Upper lobe of left lung (tissue), 6 donors: ENCODE measurements around the gene EPHB2. TPM values are rescaled to one million over a fixed set of nuclear protein-coding genes. Genes with fewer than 3 reads are reported as not detected.
A peak's percentile ranks its signal among the peaks of the same experiment; 100 is the strongest.

Experiments
- ATAC-seq, 2 donors: fragments of 200-7000 bp; cut with Tn5 transposase; one replicate each; pipeline ENCODE4 v1.9.1; 2022; ENCODE audit warnings: mild to moderate bottlenecking in 2 of 2, moderate library complexity in 2 of 2; ENCODE audit not compliant: low FRiP score in 2 of 2
- DNase-seq, 2 donors: peaks; one replicate each; pipeline ENCODE4 v3.0.0-alpha.2; 2019 to 2020
- H3K27ac ChIP-seq, 4 donors: fragments of 200-600 bp; sonication (generic); one replicate each; pipeline ENCODE4 v1.5.1; 2016 to 2019
- H3K27me3 ChIP-seq, 4 donors: fragments of 200-600 bp; sonication (generic); one replicate each; pipeline ENCODE4 v1.5.1; 2017 to 2019
- H3K36me3 ChIP-seq, 4 donors: fragments of 200-600 bp; sonication (generic); one replicate each; pipeline ENCODE4 v1.5.1; 2016 to 2019
- H3K4me1 ChIP-seq, 4 donors: fragments of 200-600 bp; sonication (generic); one replicate each; pipeline ENCODE4 v1.5.1; 2018 to 2019
- H3K4me3 ChIP-seq, 4 donors: fragments of 200-600 bp; sonication (generic); one replicate each; pipeline ENCODE4 v1.5.1; 2017 to 2019; ENCODE audit warnings: mild to moderate bottlenecking in 2 of 4, moderate library complexity in 1 of 4
- H3K9me3 ChIP-seq, 4 donors: fragments of 200-600 bp; sonication (generic); one replicate each; pipeline ENCODE4 v1.5.1; 2018 to 2019
- CTCF ChIP-seq, 6 experiments: fragments of 450-650 bp in 4 of 6; fragments of 200-600 bp in 2 of 6; sonication (generic) in 2 of 6; IDR thresholded peaks; one replicate each; pipeline ENCODE4 v1.5.1; 2016 to 2019; ENCODE audit warnings: antibody characterized with exemption in 6 of 6
- EP300 ChIP-seq, 4 donors: sonication (generic); formaldehyde crosslinking; IDR thresholded peaks; one replicate each; pipeline ENCODE4 v1.5.1; 2017; ENCODE audit warnings: antibody characterized with exemption in 4 of 4, control low read depth in 2 of 4
- POLR2A ChIP-seq, 4 donors: fragments of 450-650 bp; IDR thresholded peaks; one replicate each; pipeline ENCODE4 v1.5.1; 2016 to 2017; ENCODE audit warnings: antibody characterized with exemption in 4 of 4, mild to moderate bottlenecking in 2 of 4
- POLR2AphosphoS5 ChIP-seq, 2 donors: sonication (generic); formaldehyde crosslinking; IDR thresholded peaks; one replicate each; pipeline ENCODE4 v1.5.1; 2017; ENCODE audit warnings: antibody characterized with exemption in 2 of 2
- WGBS, 2 donors: methylation state at CpG; one replicate each; pipeline ENCODE4 v1.1.5; 2017 to 2018; 5-methylcytosine and 5-hydroxymethylcytosine counted together
- total RNA-seq, 6 donors: library from RNA; depleted of rRNA in 4 of 6; stranded (reverse); fragments of >200 nt in 4 of 6; gene quantifications; one replicate each; pipeline versions ENCODE4 v1.1.0 to v1.2.1, GENCODE V29; 2016 to 2021
- donor health status: DM: no; HTN: no; CAD: no; lungs with moderate emphysema.
- donor health status: DM: no; HTN: yes; CAD: no; lungs with severe emphysema.

Gene EPHB2
- total RNA-seq, 6 donors from 2014 or later: 1.0 to 8.8 (median 5.6) TPM

GRCh38 chr1:22777388-22778057 lies 66.9 kb downstream of the EPHB2 start:
- WGBS, 2 donors: 64 to 72% methylated on average over 6 to 7 of the region's 7 CpGs
- ATAC-seq (no peak), DNase-seq (no peak)
- Histone ChIP-seq H3K4me3 (no peak overlapping the region), H3K9me3 (no peaks in the 10 kb centered on the region), H3K4me1 (peaks cover 0 to 12% (median 5%) of the 10 kb centered on the region in 4 donors), H3K36me3 (no peaks in the 10 kb centered on the region), H3K27me3 (no peaks in the 10 kb centered on the region), H3K27ac (no peak overlapping the region)
- no peak for TF ChIP-seq POLR2A (IDR thresholded peaks at IDR 0.05)
- TF ChIP-seq EP300 (IDR thresholded peaks at IDR 0.05): no peak
- no peak for TF ChIP-seq CTCF (IDR thresholded peaks at IDR 0.05)
- no peak for TF ChIP-seq POLR2AphosphoS5 (IDR thresholded peaks at IDR 0.05)

- Histone ChIP-seq H3K27ac (no peak overlapping the region), H3K9me3 (no peaks in the 10 kb centered on the region), H3K4me3 (no peak overlapping the region), H3K4me1 (peaks cover 0 to 10% (median 5%) of the 10 kb centered on the region in 4 donors), H3K27me3 (no peaks in the 10 kb centered on the region), H3K36me3 (no peaks in the 10 kb centered on the region)
- ATAC-seq (no peak), DNase-seq (no peak)
- WGBS, 2 donors: 45 to 70% methylated on average over 2 of the region's 2 CpGs
- no peak for TF ChIP-seq POLR2A (IDR thresholded peaks at IDR 0.05)
- no peak for TF ChIP-seq CTCF (IDR thresholded peaks at IDR 0.05)
- TF ChIP-seq POLR2AphosphoS5 (IDR thresholded peaks at IDR 0.05): no peak
- no peak for TF ChIP-seq EP300 (IDR thresholded peaks at IDR 0.05)
These were observed 67.8 kb downstream of the EPHB2 start for GRCh38 chr1:22778408-22778807.

GRCh38 chr1:22778862-22779520 lies 68.4 kb downstream of the EPHB2 start:
- H3K4me3 ChIP-seq: no peak overlapping the region
- DNase-seq: peak in 1 of 2 donors; percentile 80
- no peak overlapping the region for H3K27ac ChIP-seq
- peaks cover 0 to 4% (median 3%) of the 10 kb centered on the region in 4 donors for H3K4me1 ChIP-seq
- ATAC-seq: peak in 1 of 2 donors; percentile 57
- no peak for TF ChIP-seq EP300 (IDR thresholded peaks at IDR 0.05)
- TF ChIP-seq POLR2AphosphoS5 (IDR thresholded peaks at IDR 0.05): no peak
- TF ChIP-seq POLR2A (IDR thresholded peaks at IDR 0.05): no peak
- no peak for TF ChIP-seq CTCF (IDR thresholded peaks at IDR 0.05)
- H3K36me3 ChIP-seq: no peaks in the 10 kb centered on the region
- 37 to 48% methylated on average over 7 to 9 of the region's 9 CpGs for WGBS, 2 donors
- no peaks in the 10 kb centered on the region for H3K27me3 ChIP-seq
- no peaks in the 10 kb centered on the region for H3K9me3 ChIP-seq

- no peak for TF ChIP-seq POLR2A (IDR thresholded peaks at IDR 0.05)
- TF ChIP-seq CTCF (IDR thresholded peaks at IDR 0.05): no peak
- TF ChIP-seq EP300 (IDR thresholded peaks at IDR 0.05): no peak
- TF ChIP-seq POLR2AphosphoS5 (IDR thresholded peaks at IDR 0.05): no peak
- Histone ChIP-seq H3K4me3 (no peak overlapping the region), H3K9me3 (no peaks in the 10 kb centered on the region), H3K27me3 (no peaks in the 10 kb centered on the region), H3K4me1 (peaks cover 0 to 3% (median 0%) of the 10 kb centered on the region in 4 donors), H3K36me3 (no peaks in the 10 kb centered on the region), H3K27ac (no peak overlapping the region)
- ATAC-seq (no peak), DNase-seq (no peak)
- WGBS, 2 donors: 81 to 84% methylated on average over 14 of the region's 14 CpGs
These were observed 70.1 kb downstream of the EPHB2 start for GRCh38 chr1:22780696-22781095.
